ENCODE measurements around the gene GPR78.

DNA sequence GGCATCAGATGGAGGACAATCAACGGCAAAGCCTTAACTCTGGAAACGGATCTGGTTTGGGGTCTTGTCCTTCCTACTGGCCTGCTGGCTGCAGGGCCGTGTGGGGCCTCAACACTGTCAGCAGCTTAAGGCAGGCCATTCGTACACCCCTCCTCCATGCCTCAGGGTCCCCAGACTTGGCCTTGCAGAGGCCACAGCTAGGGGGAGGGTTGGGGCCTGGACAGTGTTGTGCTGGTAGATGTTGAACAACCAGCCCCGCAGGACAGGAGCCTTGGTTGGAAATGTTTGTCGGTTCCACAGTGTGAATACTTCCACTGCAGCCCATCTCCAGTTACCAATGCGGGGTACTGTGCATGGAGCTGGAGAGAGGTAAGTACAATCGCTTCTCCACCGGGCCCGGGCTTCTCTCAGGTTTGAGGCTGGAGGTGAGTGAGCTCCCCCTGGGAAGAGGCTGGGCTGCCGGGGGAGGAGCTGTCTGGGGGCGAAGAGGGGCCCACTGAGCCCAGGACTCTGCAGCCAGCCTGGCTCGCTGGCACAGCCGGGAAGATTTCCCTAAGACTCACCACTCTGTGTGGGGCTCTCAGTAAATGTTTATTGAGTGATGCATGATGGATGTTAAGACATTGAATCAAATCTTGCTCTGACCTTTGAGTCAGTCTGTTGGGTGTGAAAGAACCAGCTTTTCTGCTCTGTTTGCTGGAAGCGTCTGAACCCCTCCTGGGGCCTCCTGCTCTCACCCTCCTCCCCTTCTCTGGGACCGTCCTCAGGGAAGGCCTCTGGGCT lies 19.7 kb upstream of the GPR78 start:
- TF ChIP-seq EZH2phosphoT487 (IDR thresholded peaks at IDR 0.05; ENCODE audit: insufficient read depth, low read depth) (no peak), EZH2 (IDR thresholded peaks at IDR 0.05; ENCODE audit: insufficient read depth, poor library complexity, severe bottlenecking) (no peak)
